Gastroesophageal sphincter (tissue), 4 donors: ENCODE measurements around the gene MST1R. TPM values are rescaled to one million over a fixed set of nuclear protein-coding genes. Genes with fewer than 3 reads are reported as not detected.

ENCODE experiments used
- ATAC-seq: fragments of 150-250 bp; one replicate; pipeline ENCODE4 v1.9.1; 2016; ENCODE audit warnings: mild to moderate bottlenecking, moderate library complexity
- H3K27ac ChIP-seq, 4 donors: fragments of 200-600 bp; sonication (generic) in 3 of 4; 1 replicate in 3 of 4; 2 replicates in 1 of 4; pipeline ENCODE4 v1.5.1; 2016 to 2019
- H3K27me3 ChIP-seq: fragments of 200-600 bp; sonication (generic); one replicate; pipeline ENCODE4 v1.5.1; 2019
- H3K36me3 ChIP-seq, 2 donors: fragments of 200-600 bp; sonication (generic); one replicate each; pipeline ENCODE4 v1.5.1; 2019; ENCODE audit warnings: control low read depth in 1 of 2
- H3K4me1 ChIP-seq, 3 donors: fragments of 200-600 bp; sonication (generic); 1 replicate in 2 of 3; 2 replicates in 1 of 3; pipeline ENCODE4 v1.5.1; 2016 to 2019; ENCODE audit warnings: control low read depth in 2 of 3
- H3K4me3 ChIP-seq, 2 donors: fragments of 200-600 bp; sonication (generic); one replicate each; pipeline ENCODE4 v1.5.1; 2019; ENCODE audit warnings: mild to moderate bottlenecking in 1 of 2, moderate library complexity in 1 of 2
- H3K9me3 ChIP-seq, 3 donors: fragments of 200-600 bp; sonication (generic); one replicate each; pipeline ENCODE4 v1.5.1; 2017 to 2019; ENCODE audit warnings: control low read depth in 2 of 3
- CTCF ChIP-seq, 4 experiments: fragments of 200-600 bp in 2 of 4; fragments of 450-650 bp in 2 of 4; sonication (generic) in 1 of 4; IDR thresholded peaks; one replicate each; pipeline ENCODE4 v1.5.1; 2017 to 2019; ENCODE audit warnings: antibody characterized with exemption in 4 of 4, mild to moderate bottlenecking in 2 of 4, moderate library complexity in 2 of 4
- EP300 ChIP-seq: sonication (generic); formaldehyde crosslinking; IDR thresholded peaks from one replicate; pipeline ENCODE4 v1.6.1; 2017; ENCODE audit warnings: antibody characterized with exemption, mild to moderate bottlenecking
- POLR2A ChIP-seq, 2 donors: fragments of 450-650 bp; IDR thresholded peaks; one replicate each; pipeline ENCODE4 v1.6.1; 2017; ENCODE audit warnings: antibody characterized with exemption in 2 of 2, mild to moderate bottlenecking in 2 of 2, moderate library complexity in 1 of 2
- POLR2AphosphoS5 ChIP-seq: sonication (generic); formaldehyde crosslinking; IDR thresholded peaks from one replicate; pipeline ENCODE4 v1.6.1; 2017; ENCODE audit warnings: antibody characterized with exemption
- WGBS, 2 donors: methylation state at CpG; one replicate each; pipeline ENCODE4 v1.1.5; 2018; ENCODE audit warnings: low coverage in 1 of 2; 5-methylcytosine and 5-hydroxymethylcytosine counted together
- total RNA-seq, 4 donors: library from RNA; depleted of rRNA; stranded (reverse); fragments of >200 nt; gene quantifications; one replicate each; pipeline ENCODE4 v1.1.0, GENCODE V29; 2016

Gene MST1R
- total RNA-seq, 4 donors from 2014 or later = 1.2 to 5.9 (median 2.0) TPM

GRCh38 chr3:49929291-49930167 lies 25.9 kb upstream of the MST1R start, which contains the start of gene MON1A:
Gene MON1A, minus strand, starts transcription at chr3:49929811. Its CDS starts 16,465 bp downstream, at chr3:49913346.
- Histone ChIP-seq H3K4me1 (peaks cover 0 to 24% (median 9%) of the 10 kb centered on the region in 3 donors), H3K4me3 (peak within 1 kb of the TSS; percentile 69), H3K27ac (peak within 1 kb of the TSS; percentile 83 to 91 (median 88)), H3K9me3 (no peaks in the 10 kb centered on the region), H3K27me3 (no peaks in the 10 kb centered on the region), H3K36me3 (no peaks in the 10 kb centered on the region)
- WGBS, 2 donors = 0 to 5% methylated on average over 3 to 12 of the region's 56 CpGs
- peak; percentile 99 for ATAC-seq
- no peak for TF ChIP-seq EP300
- peak; percentile 33 to 55 for TF ChIP-seq POLR2A (IDR thresholded peaks at IDR 0.05)
- TF ChIP-seq CTCF (IDR thresholded peaks at IDR 0.05) = peak in 2 of 4 experiments; percentile 37 to 57
- TF ChIP-seq POLR2AphosphoS5 = peak; percentile 53

GRCh38 chr3:49928481-49929017 lies 24.9 kb upstream of the MST1R start:
- peaks cover 0 to 5% of the 10 kb centered on the region in 2 donors for H3K36me3 ChIP-seq
- H3K4me3 ChIP-seq = peak overlapping the region in 1 of 2 donors; percentile 69
- no peak for TF ChIP-seq POLR2AphosphoS5
- TF ChIP-seq EP300 = no peak
- TF ChIP-seq CTCF (IDR thresholded peaks at IDR 0.05) = no peak
- no peak for TF ChIP-seq POLR2A (IDR thresholded peaks at IDR 0.05)
- no peaks in the 10 kb centered on the region for H3K27me3 ChIP-seq
- peaks cover 0 to 24% (median 9%) of the 10 kb centered on the region in 3 donors for H3K4me1 ChIP-seq
- 0% methylated on average over 1 of the region's 5 CpGs; no CpG with 5 or more reads in 1 of the 2 donors for WGBS, 2 donors
- no peaks in the 10 kb centered on the region for H3K9me3 ChIP-seq
- no peak for ATAC-seq
- H3K27ac ChIP-seq = no peak overlapping the region

GRCh38 chr3:49927798-49928197 lies 24.1 kb upstream of the MST1R start:
- no peak for ATAC-seq
- H3K4me1 ChIP-seq = peaks cover 0 to 24% (median 9%) of the 10 kb centered on the region in 3 donors
- 84 to 91% methylated on average over 4 of the region's 5 CpGs for WGBS, 2 donors
- H3K9me3 ChIP-seq = no peaks in the 10 kb centered on the region
- TF ChIP-seq CTCF (IDR thresholded peaks at IDR 0.05) = no peak
- TF ChIP-seq EP300 = no peak
- TF ChIP-seq POLR2A (IDR thresholded peaks at IDR 0.05) = no peak
- no peak for TF ChIP-seq POLR2AphosphoS5
- no peak overlapping the region for H3K27ac ChIP-seq
- H3K36me3 ChIP-seq = peaks cover 0 to 12% of the 10 kb centered on the region in 2 donors
- no peaks in the 10 kb centered on the region for H3K27me3 ChIP-seq
- no peak overlapping the region for H3K4me3 ChIP-seq

- no peak overlapping the region for H3K4me3 ChIP-seq
- no peaks in the 10 kb centered on the region for H3K27me3 ChIP-seq
- TF ChIP-seq EP300 = no peak
- TF ChIP-seq CTCF (IDR thresholded peaks at IDR 0.05) = no peak
- TF ChIP-seq POLR2A (IDR thresholded peaks at IDR 0.05) = no peak
- TF ChIP-seq POLR2AphosphoS5 = no peak
- H3K27ac ChIP-seq = no peak overlapping the region
- H3K9me3 ChIP-seq = no peaks in the 10 kb centered on the region
- WGBS, 2 donors = 80% methylated on average over 4 of the region's 4 CpGs; no CpG with 5 or more reads in 1 of the 2 donors
- peaks cover 0 to 16% of the 10 kb centered on the region in 2 donors for H3K36me3 ChIP-seq
- H3K4me1 ChIP-seq = peaks cover 0 to 24% (median 9%) of the 10 kb centered on the region in 3 donors
- ATAC-seq = no peak
Measured at GRCh38 chr3:49926117-49926728, 22.6 kb upstream of the MST1R start.
